ENCODE results near the gene VGLL3. TPM values are rescaled to one million over a fixed set of nuclear protein-coding genes. Genes with fewer than 3 reads are reported as not detected.

The VGLL3 gene
- polyA plus RNA-seq, 3 donors = 1.3 to 20.2 (median 12.5) TPM

DNA sequence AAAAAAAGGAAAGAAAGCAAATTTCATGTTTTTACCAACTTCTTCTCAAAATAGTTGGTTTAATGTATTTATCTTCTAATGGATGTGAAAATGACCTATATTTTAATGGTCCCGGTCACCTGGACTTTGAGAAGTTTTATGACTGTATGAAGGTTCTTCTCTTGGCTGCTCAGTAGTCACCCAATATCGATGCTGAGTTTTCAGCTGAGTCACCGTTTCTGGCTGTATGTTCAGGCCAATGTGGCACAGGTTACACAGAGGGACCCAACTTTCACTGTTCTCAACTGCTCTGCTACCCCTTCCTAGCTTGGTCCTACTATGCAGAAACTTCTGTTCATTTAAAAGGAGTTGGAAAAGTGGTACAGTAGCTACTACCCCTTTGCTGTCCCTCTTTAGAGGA lies 25.8 kb downstream of the VGLL3 start:
- H3K27ac ChIP-seq (ENCODE audit: low read depth, low read length) = no peak overlapping the region
- 91 to 99% (median 92%) methylated on average over 3 of the region's 3 CpGs for WGBS, 3 donors

DNA sequence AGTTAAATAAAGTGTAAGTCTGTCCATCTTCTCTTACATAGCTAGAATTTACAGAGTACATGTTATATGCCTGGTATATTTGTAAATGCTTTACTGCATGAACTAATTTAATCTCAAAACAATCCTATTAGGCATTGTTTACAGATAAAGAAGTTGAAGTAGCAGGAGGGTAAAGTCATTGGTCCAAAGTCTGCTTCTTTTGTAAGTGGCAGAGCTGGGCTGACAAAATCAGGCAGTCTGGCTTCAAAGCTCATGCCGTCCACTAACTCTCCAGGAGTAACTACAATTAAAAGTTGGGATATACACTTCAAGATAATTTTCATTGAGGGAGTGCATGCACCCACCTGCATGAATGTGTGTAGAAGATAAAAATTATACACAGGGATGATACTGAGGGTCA lies 27.3 kb downstream of the VGLL3 start:
- WGBS, 3 donors = 88 to 93% (median 88%) methylated on average over 1 of the region's 1 CpG
- H3K27ac ChIP-seq (ENCODE audit: low read depth, low read length) = no peak overlapping the region

DNA sequence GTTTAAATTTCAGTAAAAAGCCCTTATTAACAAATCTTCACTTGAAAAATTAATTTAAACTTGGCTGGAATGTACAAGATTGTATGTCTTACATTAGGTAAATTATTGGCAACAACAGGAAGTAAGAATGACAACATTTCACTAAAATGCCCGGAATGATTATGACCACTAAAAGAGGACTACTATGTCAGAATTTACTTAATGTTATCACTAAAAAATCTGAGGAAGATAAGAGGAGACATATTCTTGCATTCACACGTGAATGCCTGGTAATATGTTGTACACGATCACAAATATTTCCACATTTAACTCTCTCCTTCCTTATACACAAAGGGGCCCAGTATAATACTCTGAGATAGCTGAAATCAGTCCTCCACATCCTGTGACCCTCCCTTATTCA lies 29.7 kb downstream of the VGLL3 start:
- WGBS, 3 donors = 34 to 45% (median 42%) methylated on average over 3 of the region's 3 CpGs
- H3K27ac ChIP-seq (ENCODE audit: low read depth, low read length) = no peak overlapping the region

DNA sequence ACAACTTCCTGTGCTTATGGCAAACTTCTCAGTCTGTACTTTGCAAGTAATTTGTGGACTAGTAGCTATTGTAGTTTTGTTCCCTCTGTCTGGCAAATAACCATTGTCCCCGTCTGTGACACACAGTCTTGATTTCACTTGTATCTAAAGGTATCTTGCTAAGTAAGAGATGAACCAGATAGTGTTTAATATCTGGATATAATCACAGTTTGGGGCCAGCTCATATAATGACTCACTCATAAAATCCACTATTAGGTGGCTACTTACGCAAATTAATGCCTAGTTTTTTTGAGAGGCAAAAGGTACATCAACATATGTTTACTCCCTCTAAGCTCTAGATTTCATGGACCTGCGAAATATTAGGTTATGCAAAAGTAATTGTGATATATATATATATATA lies 30.4 kb downstream of the VGLL3 start:
- 81 to 92% (median 82%) methylated on average over 3 of the region's 3 CpGs for WGBS, 3 donors
- no peak overlapping the region for H3K27ac ChIP-seq (ENCODE audit: low read depth, low read length)

DNA sequence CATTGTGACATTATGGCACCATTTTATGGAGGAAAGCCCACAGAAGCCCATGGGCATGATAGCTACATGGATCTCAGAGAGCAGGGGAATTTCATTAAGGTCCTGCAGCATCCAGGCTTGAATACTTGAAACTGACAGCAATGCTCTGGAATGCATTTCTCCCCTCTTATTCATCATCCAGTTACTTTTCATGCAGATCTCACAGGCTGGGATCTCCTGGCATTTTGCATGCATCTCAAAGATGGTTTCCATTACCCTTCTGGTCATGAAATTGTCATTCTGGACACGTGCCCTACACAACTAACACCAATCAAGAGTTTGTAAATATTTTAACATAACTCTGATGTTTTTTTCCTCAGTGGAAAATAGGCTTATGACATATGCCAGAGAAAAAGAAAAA lies 32.4 kb downstream of the VGLL3 start:
- WGBS, 3 donors = 53 to 73% (median 60%) methylated on average over 1 of the region's 1 CpG

DNA sequence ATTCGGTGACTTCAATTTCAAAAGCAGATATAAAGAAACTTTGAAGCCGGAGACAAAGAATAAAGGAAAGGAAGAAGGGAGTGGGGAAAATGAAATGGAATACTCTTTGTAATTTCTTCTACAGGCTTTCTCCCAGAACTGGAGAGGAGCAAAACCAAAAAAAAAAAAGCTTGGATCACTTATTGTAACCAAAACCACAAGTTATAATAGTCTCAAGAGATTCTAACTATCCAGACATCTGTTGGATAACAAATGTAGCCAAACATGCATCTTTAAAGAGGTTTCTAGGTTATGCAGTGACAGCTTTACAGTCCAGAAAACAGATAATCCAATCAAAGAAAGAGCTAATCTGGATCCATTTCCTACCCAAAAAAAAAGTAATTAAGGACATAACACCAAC lies 36.2 kb downstream of the VGLL3 start:
- WGBS, 3 donors = 67 to 69% (median 69%) methylated on average over 2 of the region's 2 CpGs

More for the DNA sequence above, 32.4 kb downstream of the VGLL3 start:
- no peak overlapping the region for H3K27ac ChIP-seq (ENCODE audit: low read depth, low read length)

DNA sequence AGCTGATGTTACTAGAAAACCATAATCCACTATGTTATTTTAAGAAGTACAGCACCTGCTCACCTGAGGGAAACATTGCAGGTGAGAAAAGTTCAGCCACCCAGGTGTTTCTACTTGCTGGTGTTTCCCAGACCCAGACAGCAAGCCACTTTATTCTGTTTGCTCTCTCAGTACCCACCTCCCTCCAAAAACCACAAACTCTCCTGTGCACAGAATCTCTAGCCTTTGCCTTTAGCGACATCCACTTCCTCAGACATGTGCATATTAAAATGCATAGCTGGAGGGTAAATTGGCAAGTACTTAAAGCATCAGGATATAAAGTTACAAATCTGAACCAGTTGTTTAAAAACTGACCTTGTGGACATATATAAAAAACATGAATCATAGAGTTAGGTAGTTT lies 36.7 kb downstream of the VGLL3 start:
- H3K27ac ChIP-seq (ENCODE audit: low read depth, low read length) = no peak overlapping the region
- 28 to 60% (median 48%) methylated on average over 1 of the region's 1 CpG for WGBS, 3 donors

More for the DNA sequence above, 36.2 kb downstream of the VGLL3 start:
- H3K27ac ChIP-seq (ENCODE audit: low read depth, low read length) = no peak overlapping the region

DNA sequence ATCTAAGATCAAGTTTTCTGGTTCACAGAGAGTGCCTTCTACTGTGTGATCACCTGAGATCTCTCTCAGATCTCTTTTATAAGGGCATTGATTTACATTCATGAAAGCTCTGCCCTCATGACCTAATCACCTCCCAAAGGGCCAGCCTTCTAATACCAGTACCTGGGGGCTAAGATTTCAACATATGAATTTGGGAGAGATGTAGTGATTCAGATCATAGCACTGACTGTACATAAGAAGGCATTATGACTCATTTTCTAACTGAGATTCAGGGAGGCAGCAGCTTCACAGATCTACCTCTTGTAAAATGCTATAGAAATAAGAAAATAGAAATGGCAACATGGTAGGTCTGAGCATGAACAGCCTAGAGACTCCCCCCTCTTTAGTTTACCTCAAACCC lies 39.6 kb downstream of the VGLL3 start:
- H3K27ac ChIP-seq (ENCODE audit: low read depth, low read length) = no peak overlapping the region

DNA sequence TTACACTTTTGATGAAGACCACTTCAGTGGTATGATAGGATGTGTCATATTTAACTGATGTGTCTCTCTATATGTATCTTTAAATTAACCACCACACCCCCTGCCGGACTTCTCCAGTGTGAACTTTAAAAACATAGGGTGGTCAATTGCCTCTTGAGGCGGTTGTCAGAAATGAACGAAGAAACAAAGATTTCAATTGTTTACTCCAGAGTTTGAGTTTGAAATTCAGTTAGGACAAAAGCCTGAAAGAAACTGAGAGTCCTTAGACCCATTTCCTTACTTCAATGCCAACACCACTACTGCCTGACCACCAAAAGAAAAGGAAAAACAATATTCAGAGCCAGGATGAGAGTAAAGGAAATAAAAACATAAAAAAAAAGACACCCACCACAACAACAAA lies 40.2 kb downstream of the VGLL3 start:
- WGBS, 3 donors = 88 to 93% (median 93%) methylated on average over 3 of the region's 3 CpGs
- H3K27ac ChIP-seq (ENCODE audit: low read depth, low read length) = no peak overlapping the region

DNA sequence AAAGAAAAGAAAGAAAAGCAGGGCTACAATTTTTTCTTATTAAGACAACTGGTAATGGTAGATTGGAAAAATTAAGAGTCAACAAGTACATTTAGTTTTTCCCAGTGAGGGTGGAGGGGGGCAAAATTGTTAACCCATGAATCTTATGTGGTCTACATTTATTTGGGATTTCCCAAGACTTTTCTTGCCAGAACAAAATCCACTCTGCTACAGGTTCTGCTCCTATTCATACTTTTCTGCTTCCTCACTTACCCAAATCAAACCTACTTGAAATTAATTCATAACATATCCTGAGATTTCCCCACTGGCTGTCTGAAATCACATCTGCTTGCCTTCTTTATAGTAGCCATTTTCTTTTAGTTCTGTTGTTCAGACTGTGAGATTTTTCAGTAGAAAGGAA lies 41.1 kb downstream of the VGLL3 start:
- H3K27ac ChIP-seq (ENCODE audit: low read depth, low read length) = no peak overlapping the region

DNA sequence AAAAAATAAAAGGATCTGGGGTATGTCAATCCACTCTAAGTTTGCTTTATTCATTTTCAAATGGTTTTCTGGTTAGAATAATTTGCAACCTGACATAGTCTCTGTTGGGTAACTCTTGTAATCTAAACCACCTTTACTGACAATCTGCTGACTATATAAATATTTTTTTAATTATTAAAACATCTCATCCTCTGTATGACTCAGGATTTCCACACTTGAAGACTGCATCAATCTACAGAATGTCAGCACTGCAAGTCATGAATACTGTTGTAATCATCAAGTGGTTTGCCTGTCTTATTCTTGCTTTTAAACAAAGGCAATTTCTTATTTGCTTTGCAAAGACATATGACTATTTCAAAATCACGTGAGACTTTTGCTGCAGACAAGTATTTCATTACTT lies 42.1 kb downstream of the VGLL3 start:
- 60 to 79% (median 76%) methylated on average over 1 of the region's 1 CpG for WGBS, 3 donors
- no peak overlapping the region for H3K27ac ChIP-seq (ENCODE audit: low read depth, low read length)

DNA sequence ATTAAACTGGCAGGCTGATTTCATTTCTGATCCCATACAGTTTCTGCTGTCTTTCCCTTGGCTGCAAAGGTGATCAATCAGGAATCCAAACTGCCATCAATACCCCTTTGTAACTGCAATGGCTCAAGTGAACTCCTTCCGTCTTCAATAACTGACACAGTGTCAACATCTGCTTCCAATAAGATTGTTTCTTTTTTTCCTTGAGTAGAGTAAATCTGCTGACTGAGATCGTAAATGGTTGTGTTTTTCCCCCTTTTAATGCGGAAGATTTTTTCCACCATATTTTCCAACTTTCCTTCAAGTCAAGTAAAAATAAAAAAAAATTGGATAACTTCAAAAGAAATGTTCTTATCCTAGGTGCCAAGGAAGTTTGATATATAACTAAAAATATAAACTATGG lies 48.7 kb downstream of the VGLL3 start:
- H3K27ac ChIP-seq (ENCODE audit: low read depth, low read length) = no peak overlapping the region
- 84 to 87% (median 84%) methylated on average over 3 of the region's 3 CpGs for WGBS, 3 donors

DNA sequence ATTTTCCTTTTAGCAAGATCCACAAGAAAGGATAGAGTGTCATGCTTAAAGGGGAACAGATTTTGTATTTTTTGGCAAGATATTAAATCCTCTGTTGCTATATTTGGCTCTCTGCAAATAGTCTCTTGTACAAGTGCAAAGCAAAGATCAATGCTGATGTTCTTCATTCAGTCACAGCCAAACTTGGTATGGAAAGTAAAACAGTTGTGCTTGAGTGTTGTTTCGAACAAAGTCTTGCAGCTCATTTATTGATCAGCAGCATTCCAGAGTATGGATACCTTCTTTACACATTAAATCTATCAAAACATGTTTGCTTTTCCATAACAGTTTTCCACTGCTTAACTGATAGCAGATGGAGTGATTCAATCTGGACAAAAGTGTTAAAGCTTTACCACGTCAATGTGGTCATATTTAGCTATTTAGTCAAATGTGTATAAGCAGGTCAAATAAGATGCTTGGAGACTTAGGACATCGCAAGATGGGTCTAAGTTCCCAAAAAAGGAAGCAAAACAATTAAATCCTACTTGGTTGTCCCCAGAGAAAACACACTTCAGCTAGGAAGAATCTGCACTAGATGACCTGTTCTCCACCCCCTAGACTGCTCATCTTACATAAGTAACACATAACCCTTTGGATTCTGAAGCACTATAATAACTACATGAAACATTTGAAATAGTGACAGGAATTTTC lies 52.4 kb downstream of the VGLL3 start:
- WGBS, 3 donors = 40 to 61% (median 53%) methylated on average over 3 of the region's 3 CpGs
- no peak overlapping the region for H3K27ac ChIP-seq (ENCODE audit: low read depth, low read length)

DNA sequence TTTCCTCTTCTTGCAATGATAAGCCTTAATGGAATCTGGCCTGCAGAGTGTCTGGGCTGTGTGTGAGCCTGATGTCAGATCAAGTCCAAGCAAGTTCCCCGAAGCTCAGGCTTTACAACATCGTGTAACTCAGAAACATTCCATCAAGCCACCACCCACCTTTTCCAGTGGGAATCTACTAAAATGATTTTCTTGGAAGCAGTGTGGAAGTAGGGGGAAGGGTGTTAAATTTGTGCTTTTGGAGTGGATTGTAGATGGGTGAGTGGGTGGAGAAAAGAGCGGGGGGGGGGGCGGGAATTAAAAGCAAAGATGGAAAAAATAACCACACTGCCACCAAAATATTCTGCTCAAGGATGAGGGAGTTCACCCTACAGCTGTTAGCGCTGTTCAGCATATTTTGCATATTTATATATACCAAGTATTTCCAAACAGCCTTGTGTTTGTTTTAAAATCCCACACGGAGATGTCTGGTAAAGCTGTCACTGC lies 53.6 kb downstream of the VGLL3 start:
- WGBS, 3 donors = 55 to 81% (median 63%) methylated on average over 6 of the region's 6 CpGs
- H3K27ac ChIP-seq (ENCODE audit: low read depth, low read length) = no peak overlapping the region

DNA sequence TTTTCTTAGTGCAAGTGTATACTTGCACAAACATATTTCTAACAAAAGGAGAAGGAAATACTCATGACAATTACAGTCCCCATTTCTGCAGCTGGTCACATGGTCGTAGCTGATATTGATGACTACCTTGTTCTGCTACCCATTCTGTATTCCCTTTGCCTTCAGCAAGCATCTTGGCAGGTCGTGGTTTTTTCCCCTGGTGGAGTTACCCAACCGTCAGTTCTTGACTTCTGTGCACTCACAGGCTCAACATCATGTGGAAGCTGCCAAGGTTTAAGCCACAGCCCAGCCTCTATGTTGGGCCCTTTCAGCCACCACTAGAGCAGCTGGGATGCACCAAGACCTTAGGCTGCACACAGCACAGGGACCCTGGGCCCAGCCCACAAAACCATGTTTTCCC lies 56.1 kb downstream of the VGLL3 start:
- WGBS, 3 donors = 48 to 82% (median 59%) methylated on average over 3 of the region's 3 CpGs

DNA sequence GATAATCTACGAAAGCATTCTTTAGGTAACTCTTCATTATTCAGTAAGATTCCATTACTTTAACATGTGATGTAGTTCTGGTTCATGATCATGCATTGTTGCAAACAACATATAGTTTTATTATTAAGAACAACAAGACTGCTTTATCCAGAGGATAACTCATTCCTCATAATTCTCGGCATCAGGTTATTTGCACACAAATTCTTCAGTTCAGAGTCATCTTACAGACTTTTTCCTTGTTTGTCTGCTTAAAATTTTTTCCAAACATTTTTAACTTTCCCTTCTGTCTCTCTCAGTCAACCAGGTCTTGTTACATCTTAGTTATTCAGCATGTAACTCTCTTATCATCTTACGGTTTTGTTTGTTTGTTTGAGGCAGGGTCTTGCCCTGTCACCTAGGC lies 60.1 kb downstream of the VGLL3 start:
- 77 to 82% (median 80%) methylated on average over 3 of the region's 3 CpGs for WGBS, 3 donors
- H3K27ac ChIP-seq (ENCODE audit: low read depth, low read length) = no peak overlapping the region

More for the DNA sequence above, 56.1 kb downstream of the VGLL3 start:
- no peak overlapping the region for H3K27ac ChIP-seq (ENCODE audit: low read depth, low read length)

DNA sequence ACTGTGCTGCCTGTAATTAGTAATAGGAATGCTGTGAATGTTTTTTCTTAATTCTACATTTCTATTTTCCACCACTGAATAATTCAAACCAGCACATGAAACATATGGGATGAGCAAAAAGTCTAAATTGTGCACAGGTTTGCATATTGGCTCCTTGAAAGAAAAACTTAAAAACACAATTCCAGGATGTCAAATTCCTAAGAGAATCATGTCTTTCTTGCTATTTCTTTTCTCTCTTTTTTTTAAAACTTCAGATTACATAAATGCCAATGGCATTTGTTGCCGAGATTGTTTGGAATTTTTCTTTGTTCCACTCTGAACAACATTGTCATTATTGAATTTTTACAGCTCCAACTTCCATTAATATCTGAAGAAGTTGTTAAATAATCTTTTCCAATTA lies 60.8 kb downstream of the VGLL3 start:
- H3K27ac ChIP-seq (ENCODE audit: low read depth, low read length) = no peak overlapping the region
- 37 to 68% (median 56%) methylated on average over 1 of the region's 1 CpG for WGBS, 3 donors

DNA sequence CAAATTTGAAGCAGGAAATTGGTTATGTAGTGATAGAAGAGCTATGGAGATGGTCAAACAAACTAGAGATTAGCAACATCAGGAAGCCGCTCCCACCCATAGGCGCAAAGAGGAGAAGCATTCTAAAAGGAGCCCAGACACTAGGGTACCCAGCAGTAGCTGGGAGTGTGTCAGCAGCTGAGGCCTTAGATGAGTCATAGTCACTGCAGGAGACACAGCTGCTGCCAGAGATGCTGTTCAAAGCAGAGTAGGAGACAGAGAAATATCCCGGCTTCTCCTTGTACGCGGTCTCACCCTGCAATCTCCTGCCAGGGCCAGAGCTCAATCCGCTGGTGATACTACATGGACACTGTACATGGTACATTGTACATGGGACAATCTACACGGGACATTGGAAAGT lies 61.9 kb downstream of the VGLL3 start:
- WGBS, 3 donors = 87 to 95% (median 91%) methylated on average over 7 of the region's 7 CpGs

DNA sequence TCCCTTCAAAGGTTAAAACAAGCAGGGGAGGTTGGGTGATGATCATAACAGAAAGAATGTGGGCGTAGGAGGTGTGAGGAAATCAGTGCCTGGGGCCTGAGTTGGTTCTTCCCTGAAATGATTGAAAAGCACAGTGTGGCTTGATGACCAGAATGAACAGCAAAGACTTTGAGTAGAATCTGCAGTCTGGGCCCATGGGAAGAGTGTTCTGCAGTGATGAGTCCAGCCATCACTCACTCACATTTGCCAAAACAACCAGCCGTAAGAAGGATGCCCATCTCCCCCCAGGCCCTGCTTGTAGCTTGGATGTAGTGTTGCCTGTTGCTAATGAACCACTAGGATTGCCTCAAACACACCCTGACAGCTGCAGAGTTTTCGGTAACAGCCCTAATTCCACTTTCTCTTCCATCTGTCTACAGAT lies 67.9 kb downstream of the VGLL3 start:
- H3K27ac ChIP-seq (ENCODE audit: low read depth, low read length) = no peak overlapping the region
- 53 to 73% (median 68%) methylated on average over 3 of the region's 3 CpGs for WGBS, 3 donors

More for the DNA sequence above, 61.9 kb downstream of the VGLL3 start:
- H3K27ac ChIP-seq (ENCODE audit: low read depth, low read length) = no peak overlapping the region

DNA sequence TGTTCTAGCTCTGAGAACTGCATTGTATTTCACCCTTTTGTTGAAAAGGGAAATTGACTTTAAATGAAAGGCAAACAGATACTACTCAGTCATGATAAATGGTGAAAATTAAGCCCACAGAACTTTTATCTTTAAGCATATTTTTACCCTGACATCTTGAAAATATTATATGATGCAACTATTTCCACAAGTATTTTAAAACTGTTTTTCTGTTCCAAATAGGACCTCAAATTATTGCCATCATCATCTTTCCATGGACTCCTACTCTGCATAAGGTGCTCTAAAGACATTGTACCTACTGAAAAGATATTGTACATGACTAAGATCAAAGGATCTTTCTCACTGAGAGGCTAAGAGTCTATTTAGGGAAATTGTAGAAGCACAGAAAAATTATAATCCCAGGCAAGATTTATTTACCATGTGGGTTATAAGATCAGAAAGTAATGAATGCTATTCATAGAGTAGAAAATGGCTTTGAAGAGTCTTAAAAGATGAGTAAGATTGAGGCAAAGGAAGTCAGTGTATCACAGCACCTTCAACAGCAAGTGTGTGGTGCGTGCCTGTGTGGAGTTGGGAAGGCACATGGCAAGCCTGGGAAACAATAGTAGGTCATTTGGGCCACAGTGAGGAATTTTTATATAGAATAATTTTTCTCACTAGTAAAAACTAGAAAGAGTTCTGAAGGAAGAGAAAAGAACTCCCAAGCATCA lies 68.8 kb downstream of the VGLL3 start:
- WGBS, 3 donors = 0 to 90% (median 44%) methylated on average over 1 of the region's 1 CpG

More for the DNA sequence above, 68.8 kb downstream of the VGLL3 start:
- H3K27ac ChIP-seq (ENCODE audit: low read depth, low read length) = no peak overlapping the region
